Cardiac muscle cell (in vitro differentiated cells and primary cell): Measurements from ENCODE around the gene TFDP1. TPM values are rescaled to one million over a fixed set of nuclear protein-coding genes. Genes with fewer than 3 reads are reported as not detected.

Experiments used
- DNase-seq, 2 donors: peaks; one replicate each; pipeline versions ENCODE4 v3.0.0 to v3.0.0-alpha.2; 2010 to 2017; ENCODE audit warnings: low read depth in 1 of 2, low spot score in 1 of 2
- H3K27ac ChIP-seq: fragments of 200-600 bp; sonication (generic); 2 replicates; pipeline ENCODE4 v1.5.1; 2016
- H3K27me3 ChIP-seq: fragments of 200-600 bp; sonication (generic); 2 replicates; pipeline ENCODE4 v1.6.0; 2016; ENCODE audit warnings: control low read depth
- H3K36me3 ChIP-seq: fragments of 200-600 bp; sonication (generic); 2 replicates; pipeline ENCODE4 v1.5.1; 2016; ENCODE audit warnings: control low read depth
- H3K4me1 ChIP-seq: fragments of 200-600 bp; sonication (generic); 2 replicates; pipeline ENCODE4 v1.8.1; 2017; ENCODE audit warnings: low read depth, mild to moderate bottlenecking, mixed run types
- H3K4me3 ChIP-seq: fragments of 200-600 bp; sonication (generic); 2 replicates; pipeline ENCODE4 v1.5.1; 2016; ENCODE audit warnings: mild to moderate bottlenecking
- H3K9me3 ChIP-seq: fragments of 200-600 bp; sonication (generic); 2 replicates; pipeline ENCODE4 v1.5.1; 2017; ENCODE audit warnings: low read depth, mild to moderate bottlenecking, control low read depth
- CTCF ChIP-seq: IDR thresholded peaks from 2 replicates; pipeline ENCODE4 v1.5.1; 2012; ENCODE audit warnings: low read depth, mild to moderate bottlenecking, low read length
- polyA plus RNA-seq: library from polyadenylated mRNA; unstranded; fragments of >200 nt; fragmentation: Nextera tagmentation; extraction: Ambion mirVana; gene quantifications from 2 replicates; pipeline ENCODE4 v1.2.1, GENCODE V29; 2016
- total RNA-seq: library from RNA; depleted of rRNA; stranded (reverse); fragments of >200 nt; gene quantifications from 2 replicates; pipeline ENCODE4 v1.2.3, GENCODE V29; 2016

Gene TFDP1
- total and polyA plus RNA-seq, 2 experiments from 2014 or later, result 36.9 to 81.7 TPM

- no peak overlapping the region for H3K4me3 ChIP-seq
- DNase-seq, result no peak
- H3K36me3 ChIP-seq, result no peaks in the 10 kb centered on the region
- H3K4me1 ChIP-seq, result no peaks in the 10 kb centered on the region
- no peak for TF ChIP-seq CTCF
- H3K27me3 ChIP-seq, result no peaks in the 10 kb centered on the region
- H3K27ac ChIP-seq, result no peak overlapping the region
- no peaks in the 10 kb centered on the region for H3K9me3 ChIP-seq
These were observed 72.5 kb downstream of the TFDP1 start for GRCh38 chr13:113656831-113657671.

- no peak within 1 kb of the TSS for H3K27ac ChIP-seq
- no peak for TF ChIP-seq CTCF
- H3K4me1 ChIP-seq, result no peaks in the 10 kb centered on the region
- no peaks in the 10 kb centered on the region for H3K27me3 ChIP-seq
- no peaks in the 10 kb centered on the region for H3K36me3 ChIP-seq
- H3K4me3 ChIP-seq, result no peak within 1 kb of the TSS
- H3K9me3 ChIP-seq, result no peaks in the 10 kb centered on the region
- DNase-seq, result no peak
These were observed 73.5 kb downstream of the TFDP1 start, which contains the start of gene ATP4B for GRCh38 chr13:113657851-113658741. Gene ATP4B (minus strand): TSS chr13:113658198. CDS start chr13:113658144, 54 bp downstream.

GRCh38 chr13:113658836-113659235 lies 74.3 kb downstream of the TFDP1 start:
- Histone ChIP-seq H3K9me3 (no peaks in the 10 kb centered on the region), H3K27ac (no peak overlapping the region), H3K36me3 (no peaks in the 10 kb centered on the region), H3K27me3 (no peaks in the 10 kb centered on the region), H3K4me3 (no peak overlapping the region), H3K4me1 (no peaks in the 10 kb centered on the region)
- no peak for TF ChIP-seq CTCF
- no peak for DNase-seq

GRCh38 chr13:113659337-113659736 lies 74.8 kb downstream of the TFDP1 start:
- Histone ChIP-seq H3K27me3 (no peaks in the 10 kb centered on the region), H3K4me1 (no peaks in the 10 kb centered on the region), H3K4me3 (no peak overlapping the region), H3K9me3 (no peaks in the 10 kb centered on the region), H3K36me3 (no peaks in the 10 kb centered on the region), H3K27ac (no peak overlapping the region)
- no peak for TF ChIP-seq CTCF
- DNase-seq, result no peak

GRCh38 chr13:113660066-113660465 lies 75.5 kb downstream of the TFDP1 start:
- H3K27ac ChIP-seq, result no peak overlapping the region
- no peak for DNase-seq
- H3K36me3 ChIP-seq, result no peaks in the 10 kb centered on the region
- no peak overlapping the region for H3K4me3 ChIP-seq
- H3K4me1 ChIP-seq, result no peaks in the 10 kb centered on the region
- TF ChIP-seq CTCF, result no peak
- no peaks in the 10 kb centered on the region for H3K27me3 ChIP-seq
- no peaks in the 10 kb centered on the region for H3K9me3 ChIP-seq
